ENCODE results near the gene EPHA8.
A peak's percentile ranks its signal among the peaks of the same experiment; 100 is the strongest.

Gene EPHA8

DNA sequence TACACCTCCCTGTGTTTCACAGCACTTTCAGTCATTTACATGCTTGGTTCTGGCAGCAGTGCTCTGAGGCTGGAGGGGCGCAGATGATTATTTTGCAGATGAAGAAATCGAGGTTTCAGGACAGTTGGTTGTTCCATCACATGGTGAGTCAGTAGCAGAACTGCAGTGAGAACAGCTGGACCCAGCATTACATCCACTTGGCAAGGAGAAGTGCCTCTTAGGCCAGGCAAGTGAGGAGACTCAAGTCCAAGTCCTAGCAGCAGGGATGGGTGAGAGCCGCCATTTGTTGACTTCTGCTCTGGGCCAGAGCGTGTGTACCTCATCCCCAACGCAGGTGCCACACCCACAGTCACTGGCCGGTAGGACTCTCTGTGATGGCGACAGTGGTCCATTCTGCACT is 26.8 kb upstream of the EPHA8 start:
- DNase-seq (ENCODE audit: low spot score) = no peak

DNA sequence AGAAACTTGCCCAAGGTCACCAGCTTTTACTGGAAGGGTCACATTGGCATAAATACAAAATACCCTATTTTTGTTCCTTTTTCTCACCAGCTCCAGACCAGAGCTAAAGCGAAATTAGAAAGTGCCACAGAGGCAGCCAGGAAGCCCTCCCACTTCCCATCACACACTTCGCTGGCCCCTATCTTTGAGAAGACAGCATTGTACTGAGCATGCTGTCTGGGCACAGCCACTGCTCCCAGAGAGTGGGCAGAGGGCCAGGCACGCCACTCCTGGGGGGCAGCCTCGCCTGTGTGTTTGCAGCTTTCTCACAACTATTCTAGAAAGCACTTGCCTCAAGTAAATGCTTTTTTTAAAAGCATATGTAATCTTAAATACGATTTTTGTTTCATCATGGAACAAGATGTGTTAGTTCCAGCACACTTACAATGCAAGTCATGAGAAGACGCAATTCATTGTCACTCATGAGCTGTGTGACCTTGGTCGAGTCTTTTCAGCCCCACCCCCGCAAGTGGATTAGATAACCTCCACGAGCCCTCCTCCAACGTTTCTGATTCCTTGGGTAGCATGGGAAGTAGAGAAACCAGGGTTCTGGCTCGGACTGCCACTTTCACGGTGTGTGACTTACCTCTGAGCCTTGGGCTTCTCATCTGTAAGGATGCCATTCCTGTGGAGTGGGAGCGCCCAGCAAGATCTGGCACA is 25.7 kb upstream of the EPHA8 start:
- DNase-seq (ENCODE audit: low spot score) = no peak

DNA sequence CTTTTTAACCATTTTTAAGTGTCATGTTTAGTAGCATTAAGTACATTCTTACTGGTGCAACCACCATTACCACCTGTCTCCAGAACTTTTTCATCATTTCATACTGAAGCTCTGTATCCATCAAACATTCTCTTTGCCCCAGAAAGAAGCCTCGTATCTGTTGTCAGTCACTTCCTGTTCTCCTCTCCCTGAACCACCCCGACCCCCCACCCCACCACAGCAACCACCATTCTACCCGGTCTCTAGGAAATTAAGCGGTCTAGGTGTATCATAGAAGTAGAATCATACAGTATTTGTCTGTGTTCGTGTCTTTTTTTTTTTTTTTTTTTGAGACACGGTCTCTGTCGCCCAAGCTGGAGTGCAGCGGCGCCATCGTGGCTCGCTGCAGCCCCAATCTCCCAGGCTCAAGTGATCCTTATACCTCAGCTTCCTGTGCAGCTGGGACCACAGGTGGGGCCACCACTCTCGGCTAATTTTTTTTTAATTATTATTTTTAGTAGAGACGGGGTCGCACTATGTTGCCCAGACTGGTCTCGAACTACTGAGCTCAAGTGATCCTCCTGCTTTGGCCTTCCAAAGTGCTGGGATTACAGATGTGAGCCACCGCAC is 23.7 kb upstream of the EPHA8 start:
- no peak for DNase-seq (ENCODE audit: low spot score)

DNA sequence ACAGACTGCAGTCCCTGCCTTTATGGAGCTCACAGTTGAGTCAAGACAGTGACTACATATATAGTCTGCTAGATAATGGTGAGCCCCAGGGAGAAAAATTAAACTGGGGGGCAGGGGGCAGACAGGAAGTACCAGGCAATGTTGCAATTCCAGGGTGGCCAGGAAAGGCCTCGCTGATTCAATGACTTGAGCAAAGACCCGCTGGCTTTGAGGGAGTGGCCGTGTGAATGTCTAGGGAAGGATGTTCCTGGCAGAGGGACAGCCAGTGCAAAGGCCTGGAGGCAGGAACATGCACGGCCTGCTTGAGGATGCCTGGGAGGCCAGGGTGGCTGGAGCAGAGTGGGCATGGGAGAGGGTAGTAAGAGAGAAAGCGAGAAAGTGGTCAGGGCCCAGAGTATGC is 23.0 kb upstream of the EPHA8 start:
- no peak for DNase-seq (ENCODE audit: low spot score)

DNA sequence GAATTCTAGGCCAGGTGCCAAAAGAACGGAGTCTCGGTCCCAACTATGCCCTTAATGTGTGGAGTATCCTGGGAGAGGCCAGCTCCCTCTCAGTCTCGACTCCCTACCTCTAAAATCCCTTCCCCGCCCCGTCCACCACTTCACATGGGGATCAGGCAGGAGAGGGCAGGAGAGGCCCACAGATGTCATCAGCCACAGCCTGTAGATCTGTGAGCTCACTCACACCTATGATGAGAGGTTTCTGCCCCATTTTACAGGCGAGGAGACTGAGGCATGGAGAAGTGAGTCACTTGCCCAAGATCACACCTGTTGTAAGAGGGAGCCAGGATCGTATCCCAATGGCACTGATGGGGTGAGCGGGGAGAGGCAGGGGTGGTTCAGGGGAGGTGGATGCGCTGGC is 20.4 kb upstream of the EPHA8 start:
- DNase-seq (ENCODE audit: low spot score) = no peak

DNA sequence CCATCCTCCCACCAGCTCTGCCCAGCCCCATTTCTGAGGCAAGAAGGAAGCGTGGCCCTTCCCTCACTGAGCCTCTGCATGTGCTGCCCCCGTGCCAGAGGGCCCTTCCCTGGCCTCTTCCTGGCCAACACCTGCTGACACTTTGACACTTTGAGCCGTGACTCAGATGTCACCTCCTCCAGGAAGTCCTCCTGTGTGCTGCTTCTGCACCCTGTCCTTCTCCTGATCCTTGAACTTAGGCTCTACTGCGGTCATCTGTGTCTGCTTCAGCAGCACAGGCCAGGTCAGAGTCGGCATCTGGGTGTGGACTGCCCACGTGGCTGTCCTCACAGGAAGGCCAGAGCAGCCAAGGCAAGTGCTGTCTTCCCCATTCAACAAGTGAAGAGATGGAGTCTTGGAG is 19.6 kb upstream of the EPHA8 start:
- DNase-seq (ENCODE audit: low spot score) = no peak

DNA sequence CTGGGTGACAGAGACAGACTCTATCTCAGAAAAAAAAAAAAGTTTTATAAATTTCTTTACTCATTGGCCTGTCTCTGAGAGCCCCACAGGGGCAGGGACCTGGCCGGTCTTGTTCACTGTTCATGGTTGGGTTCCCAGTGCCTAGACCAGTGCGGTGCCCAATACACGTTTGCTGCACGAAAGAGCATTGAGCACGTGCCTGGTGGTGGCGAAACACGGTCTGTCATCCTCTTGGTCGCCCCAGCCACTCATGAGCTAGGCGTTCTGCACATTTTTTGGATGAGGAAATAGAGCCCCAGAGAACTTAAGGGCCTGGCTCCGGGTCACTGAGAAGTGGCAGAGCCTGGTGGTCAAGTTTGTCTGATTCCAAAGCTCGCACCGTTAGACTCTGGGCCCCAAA is 18.7 kb upstream of the EPHA8 start:
- DNase-seq (ENCODE audit: low spot score) = no peak

DNA sequence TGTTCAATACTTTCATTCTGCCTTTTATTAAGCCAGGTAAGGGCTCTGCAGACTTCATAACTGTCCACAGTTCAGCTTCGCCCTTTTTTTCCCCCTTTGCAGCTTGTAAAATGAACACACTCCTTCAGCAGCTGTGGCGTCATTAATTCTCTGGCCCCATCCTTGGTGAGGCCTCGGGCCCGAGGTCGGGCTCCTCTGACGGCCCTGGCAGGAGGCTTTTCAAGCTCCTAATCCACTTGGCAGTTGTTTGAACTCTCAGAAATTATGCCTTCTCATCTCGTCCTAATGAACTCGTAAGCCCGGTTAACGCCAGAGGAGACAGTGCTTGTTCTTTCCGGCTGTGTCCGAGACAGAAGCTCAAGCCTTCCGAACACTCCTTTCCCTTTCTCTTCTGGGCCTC is 18.1 kb upstream of the EPHA8 start:
- no peak for DNase-seq (ENCODE audit: low spot score)

DNA sequence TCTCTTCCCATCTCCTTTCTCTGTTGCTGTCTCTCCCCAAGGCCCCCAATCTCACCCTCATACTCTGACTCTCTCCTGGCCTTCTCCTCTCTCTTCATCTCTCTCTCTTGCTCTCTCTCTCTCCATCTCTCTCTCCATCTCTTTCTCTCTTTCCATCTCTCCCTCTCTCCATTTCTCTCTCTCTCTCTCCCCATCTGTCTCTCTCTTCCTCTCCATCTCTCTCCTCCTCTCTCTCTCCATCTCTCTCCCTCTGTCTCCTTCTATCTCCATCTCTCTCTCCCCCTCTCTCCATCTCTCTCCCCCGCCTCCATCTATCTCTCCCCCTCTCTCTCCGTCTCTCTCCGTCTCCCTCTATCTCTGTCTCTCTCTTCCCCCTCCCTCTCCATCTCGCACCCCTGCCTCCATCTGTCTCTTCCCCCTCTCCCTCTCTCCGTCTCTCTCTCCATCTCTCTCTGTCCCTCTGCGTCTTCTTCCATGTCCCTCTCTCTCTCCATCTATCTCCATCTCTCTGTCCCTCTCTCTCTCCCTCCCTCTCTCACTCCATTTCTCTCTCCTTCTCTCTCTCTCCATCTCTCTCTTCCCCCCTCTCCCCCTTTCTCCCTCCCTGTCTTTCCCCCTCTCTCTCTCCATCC is 16.0 kb upstream of the EPHA8 start:
- DNase-seq (ENCODE audit: low spot score) = no peak

DNA sequence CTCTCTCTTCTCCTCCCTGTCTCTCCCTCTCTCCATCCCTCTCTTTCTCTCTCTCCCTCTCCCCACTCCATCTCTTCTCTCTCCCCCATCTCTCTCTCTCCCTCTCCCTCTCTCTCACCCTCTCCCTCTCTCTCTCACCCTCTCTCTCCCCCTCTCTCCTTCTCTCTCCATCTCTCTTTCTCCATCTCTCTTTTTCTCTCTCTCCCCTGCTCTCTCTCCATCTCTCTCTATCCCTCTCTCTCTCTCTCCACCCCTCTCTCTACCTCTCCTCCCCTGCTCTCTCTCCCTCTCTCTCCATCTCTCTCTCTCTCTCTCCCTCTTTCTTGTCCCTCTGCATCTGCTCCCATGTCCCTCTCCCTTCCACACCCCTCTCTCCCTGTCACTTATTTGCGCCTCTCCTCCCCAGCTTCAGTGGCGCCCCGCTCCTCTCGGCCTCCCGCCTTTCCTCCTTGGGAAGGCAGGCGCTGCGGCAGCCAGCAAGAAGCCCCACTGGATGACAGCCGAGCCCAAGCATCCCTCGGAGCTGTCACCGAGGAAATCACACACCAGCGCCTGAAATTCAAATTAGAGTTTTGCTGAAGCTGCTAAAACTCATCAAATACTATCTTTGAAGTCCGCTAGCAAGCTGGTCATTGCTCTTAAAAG is 15.3 kb upstream of the EPHA8 start:
- DNase-seq (ENCODE audit: low spot score) = no peak

DNA sequence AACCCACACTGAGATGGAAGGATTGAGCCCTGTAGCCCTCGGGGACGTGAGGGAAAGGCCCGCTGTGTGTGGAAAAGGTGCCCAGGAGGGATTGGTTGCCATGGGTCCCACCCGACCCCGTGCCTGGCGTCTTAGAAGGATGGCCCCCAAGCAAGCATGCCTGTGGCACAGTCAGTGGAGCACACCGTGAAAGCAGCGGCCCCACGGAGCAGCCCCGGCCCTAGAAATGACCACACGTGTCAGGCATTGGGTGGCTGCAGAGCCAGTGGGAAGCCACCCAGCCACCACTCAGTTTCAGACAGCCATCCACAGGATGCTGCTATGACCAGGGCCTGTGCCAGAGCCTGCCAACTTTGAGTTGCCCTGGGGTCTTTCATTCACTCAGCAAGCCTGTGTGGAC is 13.3 kb upstream of the EPHA8 start:
- no peak for DNase-seq (ENCODE audit: low spot score)

DNA sequence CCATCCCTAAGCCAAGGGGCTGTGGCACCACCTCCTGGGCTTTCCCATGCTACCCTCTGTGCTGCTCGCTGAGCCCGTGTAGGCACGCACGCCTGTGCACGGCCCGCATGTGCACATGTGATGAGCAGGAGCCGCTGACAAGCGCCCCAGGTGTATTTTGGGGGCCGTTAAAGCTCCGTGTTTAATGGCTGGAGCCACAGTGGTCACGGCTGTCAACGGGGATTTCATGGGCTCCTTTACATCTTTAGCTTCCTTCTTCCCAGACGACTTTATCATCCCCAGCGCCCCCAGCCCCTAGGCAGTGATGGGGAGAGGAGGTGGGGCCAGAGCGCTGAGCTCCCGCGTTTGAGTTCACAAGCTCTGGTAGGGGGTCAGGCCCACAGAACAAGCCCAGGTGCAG is 11.7 kb upstream of the EPHA8 start:
- DNase-seq (ENCODE audit: low spot score) = no peak

DNA sequence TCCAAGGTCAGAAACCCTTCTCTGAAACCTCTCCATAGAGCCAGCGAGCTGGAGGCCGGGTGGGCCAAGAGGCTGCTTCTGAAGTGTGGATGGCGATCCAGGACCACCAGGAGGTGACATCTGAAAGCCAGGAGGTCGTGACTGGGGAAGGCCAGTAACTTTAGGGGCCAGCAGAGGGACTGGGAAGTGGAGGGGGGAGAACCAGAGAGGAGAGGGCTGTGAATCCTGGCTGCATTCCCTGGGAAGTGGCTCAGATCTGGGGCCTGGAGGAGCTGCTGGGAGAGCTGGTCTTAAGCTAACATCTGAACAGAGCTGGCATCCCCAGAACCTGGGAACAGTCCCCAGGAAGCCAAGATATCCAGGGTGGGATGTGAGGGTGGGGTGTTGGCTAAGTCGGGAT is 11.3 kb upstream of the EPHA8 start:
- no peak for DNase-seq (ENCODE audit: low spot score)

DNA sequence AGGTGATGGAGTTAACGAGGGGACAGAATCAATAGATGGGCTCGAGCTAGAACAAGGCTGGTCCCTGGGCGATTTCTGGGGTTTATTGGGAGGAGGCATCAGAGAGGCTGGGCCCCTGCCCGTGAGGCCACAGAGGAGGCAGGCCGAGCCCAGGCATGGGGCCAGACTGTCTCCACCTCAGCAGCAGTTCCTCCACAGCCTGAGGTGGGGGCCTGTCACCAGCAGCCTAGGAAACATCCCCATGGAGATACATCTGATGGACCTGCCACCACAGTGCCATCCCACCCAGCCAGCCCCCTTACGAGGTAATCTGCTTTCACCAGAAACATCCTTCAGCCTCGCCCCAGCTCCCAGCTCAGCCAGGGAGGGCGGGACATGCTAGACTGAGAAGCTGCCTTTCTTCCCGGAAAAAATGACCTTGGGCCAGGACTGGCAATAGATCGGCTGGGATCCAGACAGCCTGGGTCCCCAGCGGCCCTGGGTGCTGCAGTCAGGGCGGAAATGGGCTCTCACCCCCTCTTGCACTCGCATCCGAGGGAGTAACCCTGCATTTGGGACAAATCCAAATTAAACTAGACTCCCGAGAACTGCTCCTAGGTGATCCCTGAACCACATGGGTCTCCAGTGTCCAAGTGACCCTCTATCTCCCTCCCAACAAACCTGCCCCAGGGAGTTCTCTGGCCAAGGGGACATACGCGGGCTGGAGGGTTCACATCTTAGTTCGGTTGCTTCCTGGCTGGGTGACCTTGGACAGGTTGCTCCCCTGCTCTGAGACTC is 10.0 kb upstream of the EPHA8 start:
- DNase-seq (ENCODE audit: low spot score) = no peak

DNA sequence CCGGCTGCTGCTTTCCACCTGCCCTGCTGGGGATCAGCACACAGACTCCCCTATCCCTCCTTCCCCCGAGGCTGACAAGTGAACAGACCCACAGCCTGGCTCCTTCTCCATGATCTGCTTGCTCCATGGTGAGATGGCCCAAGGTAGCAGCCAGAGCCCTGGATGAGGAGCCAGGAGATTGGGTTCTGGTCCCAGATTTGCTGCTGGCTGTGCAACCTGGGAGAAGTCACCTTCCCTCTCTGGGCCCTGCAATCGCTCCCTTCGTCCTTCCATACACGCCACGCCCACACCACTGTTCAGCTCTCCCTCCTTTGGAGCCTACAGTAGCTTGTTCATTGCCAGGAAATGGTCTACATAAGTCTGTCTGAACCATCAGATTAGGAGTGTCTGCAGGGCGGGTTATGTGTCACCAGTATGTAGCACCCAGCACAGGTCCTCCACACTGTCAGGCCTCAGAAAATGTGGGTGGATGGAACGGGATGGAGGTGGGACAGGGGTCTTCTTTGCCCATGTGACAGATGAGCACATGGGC is 9.2 kb upstream of the EPHA8 start:
- DNase-seq (ENCODE audit: low spot score) = no peak

DNA sequence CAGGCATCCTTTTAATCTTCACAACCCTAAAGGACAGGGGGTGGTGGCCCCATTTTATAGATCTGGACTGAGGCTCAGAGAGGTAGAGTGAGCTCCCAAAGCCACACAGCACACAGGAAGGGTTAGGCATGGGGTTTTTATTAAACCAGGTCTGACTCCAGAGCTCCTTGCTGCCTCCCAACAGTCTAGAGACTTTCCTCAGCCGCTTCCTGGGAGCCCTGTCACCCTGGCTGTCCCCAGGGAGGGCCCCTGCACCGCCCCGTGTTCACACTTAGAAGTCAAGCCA is 8.0 kb upstream of the EPHA8 start:
- no peak for DNase-seq (ENCODE audit: low spot score)

DNA sequence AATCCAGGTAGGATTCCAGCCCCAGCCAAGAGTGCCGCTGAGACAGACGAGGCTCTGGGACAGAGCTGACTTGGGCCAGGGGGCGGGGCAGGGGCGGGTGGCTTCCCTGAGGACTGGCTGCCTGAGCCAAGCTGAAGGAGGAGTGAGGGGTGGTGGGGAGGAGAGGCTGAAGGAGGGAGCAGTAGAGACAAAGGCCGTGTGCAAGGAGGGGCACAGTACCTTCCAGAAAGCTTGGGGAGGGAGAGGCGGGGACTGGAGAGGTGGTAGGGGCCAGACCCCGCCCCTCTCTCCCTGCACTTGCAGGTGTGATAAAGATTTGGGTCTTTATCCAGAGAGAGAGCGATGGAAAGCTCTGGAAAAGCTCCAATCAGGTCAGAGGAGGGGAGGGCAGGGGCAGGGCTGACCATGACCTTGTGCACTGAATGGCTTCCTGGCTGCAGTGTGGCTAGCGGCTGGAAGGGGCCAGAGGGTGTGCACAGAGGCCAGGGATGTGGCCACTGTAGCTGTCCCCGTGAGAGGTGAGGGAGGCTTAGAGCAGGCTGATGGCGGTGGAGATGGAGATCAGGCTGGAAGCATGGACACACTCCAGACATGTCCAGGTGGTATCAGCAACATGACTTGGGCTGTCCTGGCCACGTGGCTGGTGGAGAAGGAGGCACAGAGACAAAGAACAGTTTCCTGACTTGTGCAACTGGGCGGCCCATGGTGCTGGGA is 6.7 kb upstream of the EPHA8 start:
- DNase-seq (ENCODE audit: low spot score) = no peak

DNA sequence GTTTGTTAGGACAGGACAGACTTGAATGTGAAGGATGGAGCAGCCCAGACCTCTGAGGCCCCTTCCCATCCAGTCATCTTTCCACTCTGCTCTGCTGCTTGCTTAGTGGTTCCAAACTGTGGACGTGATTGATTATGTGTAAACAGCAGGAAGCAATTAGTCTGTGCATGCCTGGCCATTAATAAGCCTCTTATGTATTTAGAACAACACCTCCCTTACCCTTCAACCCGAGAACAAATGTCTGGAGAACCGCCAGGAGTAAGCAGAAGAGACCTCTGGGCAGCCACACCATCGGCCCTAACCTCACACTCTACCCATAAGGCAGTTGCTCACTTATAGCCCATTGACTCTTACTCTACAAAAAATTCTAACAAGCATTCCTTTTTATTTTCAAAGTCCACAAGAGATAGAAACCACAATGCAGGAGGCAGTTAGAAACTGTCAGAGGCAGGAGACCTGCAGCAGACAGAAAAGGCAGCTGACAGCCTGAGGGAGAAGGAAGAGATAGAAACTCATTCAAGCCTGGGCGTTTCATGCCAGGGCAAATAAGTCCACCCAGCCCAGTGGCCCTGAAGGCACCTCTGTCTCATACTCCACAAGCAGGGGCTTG is 5.8 kb upstream of the EPHA8 start:
- DNase-seq (ENCODE audit: low spot score) = peak; percentile 51

DNA sequence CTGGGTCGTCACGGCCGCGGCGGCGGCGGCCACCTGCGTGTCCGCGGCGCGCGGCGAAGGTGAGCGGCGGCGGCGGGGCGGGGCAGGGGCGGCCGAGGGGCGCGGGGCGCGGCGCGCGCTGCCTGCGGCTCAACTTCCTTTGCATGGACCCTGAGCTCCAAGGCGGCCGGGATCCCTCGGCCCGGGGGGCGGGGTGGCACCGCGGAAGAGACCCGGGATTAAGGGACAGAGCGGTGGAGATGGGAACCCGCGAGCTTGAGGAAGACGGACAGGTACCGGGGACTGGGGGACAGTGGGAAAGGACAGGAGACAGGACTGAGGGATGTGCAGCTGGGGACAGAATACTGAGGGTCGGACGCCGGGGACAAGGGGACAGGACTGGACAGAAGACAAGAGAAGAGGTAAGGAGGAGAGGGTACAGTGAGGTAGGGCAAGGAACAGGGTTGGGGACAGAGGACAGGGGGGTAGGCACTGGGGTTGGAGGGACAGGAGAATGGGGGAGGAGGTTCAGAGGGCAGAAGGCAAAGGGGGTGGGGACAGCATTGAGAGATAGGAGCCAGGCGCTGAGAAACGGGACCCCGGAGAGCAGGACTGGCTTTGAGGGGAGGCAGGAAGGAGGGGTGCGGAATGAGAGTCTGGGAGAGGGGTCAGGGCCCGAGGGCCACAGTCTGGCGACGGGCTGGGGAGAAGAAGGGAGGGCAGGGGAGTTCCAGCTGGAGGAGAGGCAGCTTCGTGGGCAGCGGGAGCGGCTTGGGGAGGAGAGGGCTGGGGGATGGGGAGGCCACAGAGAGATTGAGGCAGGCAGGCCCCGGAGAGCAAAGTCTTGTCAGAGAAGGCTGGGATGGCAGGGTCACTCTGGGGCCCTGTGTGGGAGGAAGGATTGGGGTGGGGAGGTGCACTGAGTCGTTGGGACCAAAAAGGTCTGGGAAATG is 648 bp downstream of the EPHA8 start:
- DNase-seq (ENCODE audit: low spot score) = no peak

DNA sequence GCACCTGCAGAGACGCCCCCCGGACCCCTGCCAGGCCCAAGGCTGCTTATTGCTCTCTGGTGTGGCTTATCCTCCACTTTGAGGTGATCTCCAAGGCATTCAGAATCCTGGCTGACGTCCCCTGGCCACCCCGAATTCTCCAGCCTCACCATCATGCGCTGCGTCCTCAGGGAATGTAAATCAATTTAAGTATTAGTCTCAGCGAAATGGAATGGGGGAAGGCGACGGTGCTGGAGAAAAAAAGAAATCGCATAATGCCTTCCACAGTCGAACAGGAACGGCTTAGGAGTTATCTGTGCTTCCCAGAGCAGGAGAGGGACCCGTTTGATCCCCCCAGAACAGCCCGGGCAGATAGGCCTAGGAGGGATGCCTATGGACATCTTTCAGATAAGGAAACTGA is 2.9 kb downstream of the EPHA8 start:
- DNase-seq (ENCODE audit: low spot score) = no peak
